Neural crest cell (in vitro differentiated cells): Measurements from ENCODE around the gene CHML. TPM values are rescaled to one million over a fixed set of nuclear protein-coding genes. Genes with fewer than 3 reads are reported as not detected.

Experiments used
- DNase-seq: peaks from one replicate; pipeline ENCODE4 v3.0.0; 2021; ENCODE audit warnings: low read depth, mixed read lengths, low spot score
- H3K27ac Mint-ChIP-seq: one replicate; pipeline ENCODE4 v1.8.0; 2021; ENCODE audit warnings: mild to moderate bottlenecking, mixed read lengths; ENCODE audit not compliant: unreplicated experiment
- H3K27me3 Mint-ChIP-seq: 2 replicates; pipeline ENCODE4 v1.8.0; 2021; ENCODE audit warnings: low read depth, mild to moderate bottlenecking, mixed read lengths
- H3K36me3 Mint-ChIP-seq: 2 replicates; pipeline ENCODE4 v1.8.0; 2021; ENCODE audit warnings: low read depth, mild to moderate bottlenecking, mixed read lengths
- H3K4me1 Mint-ChIP-seq: 2 replicates; pipeline ENCODE4 v1.8.0; 2021; ENCODE audit warnings: mixed read lengths
- H3K4me3 Mint-ChIP-seq: one replicate; pipeline ENCODE4 v1.8.0; 2021; ENCODE audit warnings: mild to moderate bottlenecking, mixed read lengths
- H3K9me3 Mint-ChIP-seq: 2 replicates; pipeline ENCODE4 v1.8.0; 2021; ENCODE audit warnings: mixed read lengths
- CTCF ChIP-seq: fragments of 200-600 bp; sonication (generic); conservative IDR thresholded peaks from 2 replicates; pipeline ENCODE4 v1.5.0; 2021; ENCODE audit warnings: antibody characterized with exemption, mild to moderate bottlenecking
- total RNA-seq: library from RNA; stranded (reverse); gene quantifications from 2 replicates; pipeline ENCODE4 v1.2.1, GENCODE V29; 2021

Gene CHML
- total RNA-seq, 1 donor from 2014 or later = 22.5 TPM

- Mint-ChIP-seq H3K9me3 (no peaks in the 10 kb centered on the region), H3K36me3 (peaks cover 24% of the 10 kb centered on the region), H3K4me1 (no peaks in the 10 kb centered on the region), H3K27me3 (no peaks in the 10 kb centered on the region), H3K27ac (no peak overlapping the region), H3K4me3 (no peak overlapping the region)
- DNase-seq = no peak
- TF ChIP-seq CTCF = no peak
These were observed 47.0 kb downstream of the CHML start for GRCh38 chr1:241593186-241593585.

- Mint-ChIP-seq H3K4me1 (no peaks in the 10 kb centered on the region), H3K27ac (no peak overlapping the region), H3K9me3 (no peaks in the 10 kb centered on the region), H3K36me3 (peaks cover 21% of the 10 kb centered on the region), H3K27me3 (no peaks in the 10 kb centered on the region), H3K4me3 (no peak overlapping the region)
- no peak for DNase-seq
- no peak for TF ChIP-seq CTCF
These were observed 47.8 kb downstream of the CHML start for GRCh38 chr1:241592273-241592958.

GRCh38 chr1:241591736-241592135, 48.4 kb downstream of the CHML start:
- no peak for DNase-seq
- Mint-ChIP-seq H3K27ac (no peak overlapping the region), H3K4me3 (no peak overlapping the region), H3K9me3 (no peaks in the 10 kb centered on the region), H3K4me1 (no peaks in the 10 kb centered on the region), H3K36me3 (peaks cover 21% of the 10 kb centered on the region), H3K27me3 (no peaks in the 10 kb centered on the region)
- TF ChIP-seq CTCF = no peak

DNA sequence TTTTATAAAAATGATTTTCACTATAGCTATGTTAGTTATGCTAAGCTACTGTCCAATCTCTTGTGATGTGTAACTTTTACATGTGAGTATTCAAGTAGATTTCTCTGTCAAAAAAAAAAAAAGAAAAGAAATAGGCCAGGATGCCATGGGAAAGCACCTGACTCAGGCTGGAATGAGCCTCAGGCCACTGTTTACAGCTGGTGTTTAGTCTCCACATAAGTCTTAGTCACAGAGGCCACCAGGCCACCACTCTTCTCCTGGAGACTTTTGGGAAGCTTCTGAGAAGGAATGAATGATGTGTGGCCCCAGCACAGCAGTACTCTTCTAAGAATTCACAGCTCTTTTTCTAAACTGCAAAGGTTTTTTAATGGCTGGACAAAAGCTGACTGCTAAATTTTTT, 48.9 kb downstream of the CHML start:
- Mint-ChIP-seq H3K9me3 (no peaks in the 10 kb centered on the region), H3K4me1 (no peaks in the 10 kb centered on the region), H3K4me3 (no peak overlapping the region), H3K27ac (no peak overlapping the region), H3K36me3 (peaks cover 23% of the 10 kb centered on the region), H3K27me3 (no peaks in the 10 kb centered on the region)
- DNase-seq = no peak
- no peak for TF ChIP-seq CTCF

DNA sequence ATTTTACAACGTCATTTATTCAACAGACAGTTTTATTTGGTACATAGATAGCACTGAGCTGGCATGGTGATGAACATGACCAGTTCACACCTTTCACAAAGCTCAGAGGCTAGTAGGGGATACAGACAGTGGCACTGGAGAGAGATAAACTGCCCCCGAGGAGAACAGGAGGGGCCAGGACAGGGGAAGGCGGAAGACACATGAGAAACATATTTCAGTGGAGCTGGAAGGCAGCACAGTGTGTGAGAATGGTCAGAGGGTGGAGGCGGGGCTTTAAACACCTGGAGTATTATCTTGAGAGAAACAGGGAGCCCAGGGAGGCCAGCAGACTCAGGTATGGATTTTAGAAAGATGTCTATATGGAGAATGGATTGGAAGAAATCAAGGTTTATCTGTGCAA, 49.5 kb downstream of the CHML start:
- Mint-ChIP-seq H3K9me3 (no peaks in the 10 kb centered on the region), H3K36me3 (peaks cover 21% of the 10 kb centered on the region), H3K27me3 (no peaks in the 10 kb centered on the region), H3K27ac (peak overlapping the region; percentile 19), H3K4me1 (no peaks in the 10 kb centered on the region), H3K4me3 (no peak overlapping the region)
- DNase-seq = no peak
- TF ChIP-seq CTCF = no peak

Other genes with a start within 250 kb of the CHML start
- gene FH, start 120.6 kb downstream of the CHML start, total RNA-seq = 91.4 and 93.2 TPM in 2 replicates
- not detected in 2 replicates for gene KMO, start 108.0 kb downstream of the CHML start, total RNA-seq
- 31.2 and 32.1 TPM in 2 replicates for gene OPN3, start within 50 bp of the CHML start, total RNA-seq
- gene WDR64, start 11.9 kb upstream of the CHML start, total RNA-seq = 0.32 TPM in 1 of 2 replicates, not detected in the other
- 49.2 and 49.3 TPM in 2 replicates for gene EXO1, start 207.8 kb upstream of the CHML start, total RNA-seq